KMS-11 (cell line): ENCODE measurements around the gene MT4.
A peak's percentile ranks its signal among the peaks of the same experiment; 100 is the strongest.

Source experiments
- H2AFZ ChIP-seq: fragments of 200-600 bp; sonication (generic); 2 replicates; pipeline ENCODE4 v1.6.1; 2016; ENCODE audit warnings: antibody characterized with exemption, mixed run types, low read depth
- H3K27ac ChIP-seq: fragments of 200-600 bp; sonication (generic); 2 replicates; pipeline ENCODE4 v1.6.1; 2016; ENCODE audit warnings: mild to moderate bottlenecking, mixed run types
- H3K27me3 ChIP-seq: fragments of 200-600 bp; sonication (generic); 2 replicates; pipeline ENCODE4 v1.6.1; 2017; ENCODE audit warnings: mild to moderate bottlenecking, low read depth, mixed run types, moderate library complexity; ENCODE audit not compliant: insufficient read depth
- H3K36me3 ChIP-seq: fragments of 200-600 bp; sonication (generic); 2 replicates; pipeline ENCODE4 v1.6.1; 2017; ENCODE audit warnings: mild to moderate bottlenecking, mixed run types; ENCODE audit not compliant: insufficient read depth
- H3K4me1 ChIP-seq: fragments of 200-600 bp; sonication (generic); 2 replicates; pipeline ENCODE4 v1.6.1; 2016; ENCODE audit warnings: mild to moderate bottlenecking, low read depth, mixed run types; ENCODE audit not compliant: poor library complexity, severe bottlenecking
- H3K4me2 ChIP-seq: fragments of 200-600 bp; sonication (generic); 2 replicates; pipeline ENCODE4 v1.7.0; 2016; ENCODE audit warnings: mild to moderate bottlenecking, mixed run types
- H3K4me3 ChIP-seq: fragments of 200-600 bp; sonication (generic); IDR thresholded peaks from 2 replicates; pipeline ENCODE4 v1.6.1; 2017; ENCODE audit warnings: low read depth, low read length, mixed read lengths; ENCODE audit not compliant: insufficient read depth
- H3K79me2 ChIP-seq: fragments of 200-600 bp; sonication (generic); 2 replicates; pipeline ENCODE4 v1.6.1; 2016; ENCODE audit warnings: low read depth, mixed run types; ENCODE audit not compliant: insufficient read depth
- H3K9ac ChIP-seq: fragments of 200-600 bp; sonication (generic); 2 replicates; pipeline ENCODE4 v1.6.1; 2016; ENCODE audit warnings: mild to moderate bottlenecking, mixed run types
- H4K20me1 ChIP-seq: fragments of 200-600 bp; sonication (generic); 2 replicates; pipeline ENCODE4 v1.6.1; 2016; ENCODE audit warnings: mild to moderate bottlenecking, mixed run types; ENCODE audit not compliant: insufficient read depth
- TF ChIP-seq, protein P1 (sequence below): fragments of 200-600 bp; sonication (generic); conservative IDR thresholded peaks from 2 replicates; pipeline ENCODE4 v1.6.1; 2017; ENCODE audit warnings: low read depth, mild to moderate bottlenecking, antibody characterized with exemption, low read length, moderate library complexity, mixed read lengths

The MT4 gene

GRCh38 chr16:56519459-56520250, 45.2 kb upstream of the MT4 start, which contains the start of gene BBS2:
TSS of gene BBS2 (minus strand) at chr16:56520024. CDS start at chr16:56519862, 162 bp downstream.
- H3K9ac ChIP-seq = peak within 1 kb of the TSS; percentile 27; the same call in 1 of the 2 replicates
- TF ChIP-seq, protein P1, sequence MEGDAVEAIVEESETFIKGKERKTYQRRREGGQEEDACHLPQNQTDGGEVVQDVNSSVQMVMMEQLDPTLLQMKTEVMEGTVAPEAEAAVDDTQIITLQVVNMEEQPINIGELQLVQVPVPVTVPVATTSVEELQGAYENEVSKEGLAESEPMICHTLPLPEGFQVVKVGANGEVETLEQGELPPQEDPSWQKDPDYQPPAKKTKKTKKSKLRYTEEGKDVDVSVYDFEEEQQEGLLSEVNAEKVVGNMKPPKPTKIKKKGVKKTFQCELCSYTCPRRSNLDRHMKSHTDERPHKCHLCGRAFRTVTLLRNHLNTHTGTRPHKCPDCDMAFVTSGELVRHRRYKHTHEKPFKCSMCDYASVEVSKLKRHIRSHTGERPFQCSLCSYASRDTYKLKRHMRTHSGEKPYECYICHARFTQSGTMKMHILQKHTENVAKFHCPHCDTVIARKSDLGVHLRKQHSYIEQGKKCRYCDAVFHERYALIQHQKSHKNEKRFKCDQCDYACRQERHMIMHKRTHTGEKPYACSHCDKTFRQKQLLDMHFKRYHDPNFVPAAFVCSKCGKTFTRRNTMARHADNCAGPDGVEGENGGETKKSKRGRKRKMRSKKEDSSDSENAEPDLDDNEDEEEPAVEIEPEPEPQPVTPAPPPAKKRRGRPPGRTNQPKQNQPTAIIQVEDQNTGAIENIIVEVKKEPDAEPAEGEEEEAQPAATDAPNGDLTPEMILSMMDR = no peak
- H3K4me1 ChIP-seq = peaks cover 8% of the 10 kb centered on the region
- H3K27ac ChIP-seq = peak within 1 kb of the TSS; percentile 11; the same call in 1 of the 2 replicates
- peak within 1 kb of the TSS; percentile 68 for H3K4me2 ChIP-seq
- H3K4me3 ChIP-seq = no peak within 1 kb of the TSS
- peak within 1 kb of the TSS; percentile 81 for H2AFZ ChIP-seq
- no peaks in the 10 kb centered on the region for H4K20me1 ChIP-seq
- no peaks in the 10 kb centered on the region for H3K27me3 ChIP-seq
- no peaks in the 10 kb centered on the region for H3K36me3 ChIP-seq
- no peaks in the 10 kb centered on the region for H3K79me2 ChIP-seq

DNA sequence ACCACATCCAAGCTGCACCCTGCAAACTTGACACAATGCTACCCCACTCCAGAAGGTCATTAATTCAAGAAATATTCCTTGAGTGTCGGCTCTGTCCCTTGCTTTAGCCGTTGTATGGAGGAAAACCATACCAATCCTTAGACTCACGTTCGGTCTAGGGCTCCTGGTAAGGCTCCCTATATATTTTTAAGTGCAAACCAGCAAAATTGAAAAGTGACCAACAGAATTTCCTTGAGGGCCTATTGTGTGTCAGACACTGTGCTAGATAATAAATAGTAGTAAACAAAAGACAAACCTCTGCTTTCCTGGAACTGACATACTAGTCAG, 44.7 kb upstream of the MT4 start:
- TF ChIP-seq, protein P1 = no peak
- H3K4me2 ChIP-seq = peak overlapping the region; percentile 68
- H3K27ac ChIP-seq = peak overlapping the region; percentile 11; the same call in 1 of the 2 replicates
- H3K36me3 ChIP-seq = no peaks in the 10 kb centered on the region
- peaks cover 8% of the 10 kb centered on the region for H3K4me1 ChIP-seq
- H2AFZ ChIP-seq = peak overlapping the region; percentile 81
- peak overlapping the region; percentile 27; the same call in 1 of the 2 replicates for H3K9ac ChIP-seq
- no peaks in the 10 kb centered on the region for H3K79me2 ChIP-seq
- H3K4me3 ChIP-seq = no peak overlapping the region
- no peaks in the 10 kb centered on the region for H3K27me3 ChIP-seq
- no peaks in the 10 kb centered on the region for H4K20me1 ChIP-seq

DNA sequence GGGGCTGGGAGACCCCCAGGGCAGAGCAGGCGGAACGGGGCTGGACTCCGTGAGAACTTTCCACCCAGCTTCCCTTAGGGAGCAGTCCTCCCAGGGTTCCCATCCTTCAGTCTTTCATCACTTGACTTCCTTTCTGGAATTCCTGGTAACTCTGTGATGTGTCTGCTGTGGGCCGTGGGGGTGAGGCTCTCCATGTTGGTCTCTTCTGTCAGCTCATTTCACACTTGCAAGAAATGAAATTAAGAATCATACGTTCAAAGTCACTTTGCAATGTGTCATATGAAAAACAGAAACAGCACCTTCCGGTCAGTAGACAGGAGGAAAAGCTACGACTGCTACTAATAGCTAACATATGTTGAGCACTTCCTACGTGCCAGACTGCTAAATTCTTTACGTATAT, 39.6 kb upstream of the MT4 start:
- H3K79me2 ChIP-seq = no peaks in the 10 kb centered on the region
- no peaks in the 10 kb centered on the region for H3K36me3 ChIP-seq
- no peak overlapping the region for H3K4me3 ChIP-seq
- H4K20me1 ChIP-seq = no peaks in the 10 kb centered on the region
- peaks cover 5% of the 10 kb centered on the region for H3K4me1 ChIP-seq
- H3K27me3 ChIP-seq = no peaks in the 10 kb centered on the region
- H3K9ac ChIP-seq = no peak overlapping the region
- TF ChIP-seq, protein P1 = no peak
- no peak overlapping the region for H3K4me2 ChIP-seq
- no peak overlapping the region for H3K27ac ChIP-seq
- no peak overlapping the region for H2AFZ ChIP-seq

- H3K36me3 ChIP-seq = no peaks in the 10 kb centered on the region
- TF ChIP-seq, protein P1 = no peak
- no peak overlapping the region for H3K4me3 ChIP-seq
- no peak overlapping the region for H2AFZ ChIP-seq
- no peaks in the 10 kb centered on the region for H4K20me1 ChIP-seq
- H3K27ac ChIP-seq = no peak overlapping the region
- no peaks in the 10 kb centered on the region for H3K27me3 ChIP-seq
- H3K4me1 ChIP-seq = no peaks in the 10 kb centered on the region
- H3K79me2 ChIP-seq = no peaks in the 10 kb centered on the region
- H3K4me2 ChIP-seq = no peak overlapping the region
- H3K9ac ChIP-seq = no peak overlapping the region
These were observed 34.0 kb upstream of the MT4 start for GRCh38 chr16:56530872-56531271.
